NB4 (cell line): ENCODE data around the gene PTCH2.

ENCODE experiments used
- CTCF ChIP-seq: IDR thresholded peaks from one replicate; pipeline ENCODE4 v1.5.1; 2012; ENCODE audit warnings: low read depth, low read length
- POLR2A ChIP-seq: IDR thresholded peaks from 2 replicates; pipeline ENCODE4 v1.6.1; 2011; ENCODE audit warnings: mild to moderate bottlenecking; ENCODE audit not compliant: insufficient read length; ENCODE audit errors: extremely low read depth

GRCh38 chr1:44822131-44822701 lies 20.8 kb downstream of the PTCH2 start:
- no peak for TF ChIP-seq CTCF
- no peak for TF ChIP-seq POLR2A
